NT2/D1 (cell line): Measurements from ENCODE around the gene RNGTT.
"Not testable (repeated sequence)": the region's sequence is repeated elsewhere in the genome, so short reads cannot be mapped to it uniquely, and the experiment has no call there.

Source experiments
- DNase-seq: peaks from one replicate; pipeline ENCODE4 v3.0.0-alpha.2; 2011; ENCODE audit warnings: low read depth, low spot score
- H3K27me3 ChIP-seq: 2 replicates; pipeline ENCODE4 v1.6.0; 2011; ENCODE audit warnings: mild to moderate bottlenecking; ENCODE audit not compliant: insufficient read length, insufficient read depth
- H3K36me3 ChIP-seq: 2 replicates; pipeline ENCODE4 v1.6.1; 2011; ENCODE audit warnings: mild to moderate bottlenecking, low read length, mixed read lengths; ENCODE audit not compliant: insufficient read depth, insufficient read length
- H3K4me1 ChIP-seq: 2 replicates; pipeline ENCODE4 v1.5.1; 2011; ENCODE audit not compliant: insufficient read depth, insufficient read length
- H3K4me3 ChIP-seq: 2 replicates; pipeline ENCODE4 v1.5.1; 2011; ENCODE audit warnings: low read depth; ENCODE audit not compliant: insufficient read length
- H3K9ac ChIP-seq: 2 replicates; pipeline ENCODE4 v1.6.0; 2011; ENCODE audit warnings: low read depth; ENCODE audit not compliant: insufficient read length
- H3K9me3 ChIP-seq: 2 replicates; pipeline ENCODE4 v1.5.1; 2011; ENCODE audit warnings: mild to moderate bottlenecking, low read length; ENCODE audit not compliant: insufficient read depth
- SUZ12 ChIP-seq: IDR thresholded peaks from 2 replicates; pipeline ENCODE4 v1.6.1; 2011; ENCODE audit not compliant: insufficient read length, insufficient read depth; ENCODE audit errors: extremely low read depth
- YY1 ChIP-seq: IDR thresholded peaks from 2 replicates; pipeline ENCODE4 v1.6.1; 2011; ENCODE audit not compliant: insufficient read length, insufficient read depth
- ZNF274 ChIP-seq: IDR thresholded peaks from 2 replicates; pipeline ENCODE4 v1.6.1; 2011; ENCODE audit warnings: mild to moderate bottlenecking, low read depth, low read length

The RNGTT gene

DNA sequence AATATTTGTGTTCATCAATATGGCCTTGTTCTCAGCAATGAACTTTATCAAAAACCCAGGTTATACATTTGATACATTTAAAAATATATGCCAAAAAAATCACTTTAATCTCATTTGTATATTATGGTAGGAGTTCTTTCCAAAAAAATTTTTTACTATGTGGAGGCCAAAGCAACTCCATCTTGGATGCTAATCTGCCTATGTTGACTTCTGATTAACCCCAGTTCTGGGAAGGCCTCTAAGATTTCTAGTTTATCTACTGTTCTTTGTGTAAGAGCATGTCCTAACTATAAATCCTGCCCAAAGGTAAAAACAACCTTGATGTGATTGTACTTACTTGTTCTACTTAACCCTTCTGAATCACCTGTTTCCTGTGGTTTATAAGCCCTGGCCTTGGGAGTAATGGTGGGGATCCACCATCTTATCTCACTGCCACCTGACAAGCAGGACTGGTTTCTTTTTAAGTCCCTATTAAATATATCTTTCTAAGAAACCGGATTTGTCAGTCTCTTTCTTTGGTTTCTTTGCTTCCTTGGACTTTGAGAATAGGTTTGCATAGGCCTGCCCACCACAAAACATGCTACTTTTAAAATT lies 46.7 kb downstream of the RNGTT start:
- Histone ChIP-seq H3K36me3 (no peaks in the 10 kb centered on the region), H3K4me3 (no peak overlapping the region), H3K27me3 (no peaks in the 10 kb centered on the region), H3K9ac (no peak overlapping the region), H3K9me3 (no peaks in the 10 kb centered on the region), H3K4me1 (no peaks in the 10 kb centered on the region)
- TF ChIP-seq YY1, result no peak
- TF ChIP-seq ZNF274, result no peak
- TF ChIP-seq SUZ12, result no peak
- DNase-seq, result no peak

DNA sequence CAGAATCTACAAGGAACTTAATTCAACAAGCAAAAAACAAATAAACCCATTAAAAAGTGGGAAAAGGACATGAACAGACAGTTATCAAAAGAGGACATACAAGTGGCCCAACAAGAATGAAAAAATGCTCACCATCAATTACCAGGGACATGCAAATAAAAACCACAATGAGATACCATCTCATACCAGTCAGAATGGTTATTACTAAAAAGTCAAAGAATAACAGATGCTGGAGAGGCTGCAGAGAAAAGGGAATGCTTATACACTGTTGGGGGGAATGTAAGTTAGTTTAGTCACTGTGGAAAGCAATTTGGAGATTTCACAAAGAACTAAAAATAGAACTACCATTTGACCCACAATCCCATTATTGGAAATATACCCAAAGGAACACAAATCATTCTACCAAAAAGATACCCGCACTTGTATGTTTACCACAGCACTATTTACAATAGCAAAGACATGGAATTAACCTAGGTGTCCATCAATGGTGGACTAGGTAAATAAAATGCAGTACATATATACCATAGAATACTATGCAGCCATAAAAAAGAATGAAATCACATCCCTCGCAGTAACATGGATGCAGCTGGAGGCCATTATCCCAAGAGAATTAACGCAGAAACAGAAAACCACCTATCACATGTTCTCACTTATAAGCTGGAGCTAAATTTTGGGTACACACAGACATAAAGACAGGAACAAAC lies 48.4 kb downstream of the RNGTT start:
- no peak overlapping the region for H3K4me3 ChIP-seq
- no peaks in the 10 kb centered on the region for H3K36me3 ChIP-seq
- H3K9me3 ChIP-seq, result no peaks in the 10 kb centered on the region
- TF ChIP-seq ZNF274, result no peak
- no peak for TF ChIP-seq YY1
- no peak for TF ChIP-seq SUZ12
- no peaks in the 10 kb centered on the region for H3K27me3 ChIP-seq
- no peak for DNase-seq
- H3K9ac ChIP-seq, result no peak overlapping the region
- no peaks in the 10 kb centered on the region for H3K4me1 ChIP-seq

DNA sequence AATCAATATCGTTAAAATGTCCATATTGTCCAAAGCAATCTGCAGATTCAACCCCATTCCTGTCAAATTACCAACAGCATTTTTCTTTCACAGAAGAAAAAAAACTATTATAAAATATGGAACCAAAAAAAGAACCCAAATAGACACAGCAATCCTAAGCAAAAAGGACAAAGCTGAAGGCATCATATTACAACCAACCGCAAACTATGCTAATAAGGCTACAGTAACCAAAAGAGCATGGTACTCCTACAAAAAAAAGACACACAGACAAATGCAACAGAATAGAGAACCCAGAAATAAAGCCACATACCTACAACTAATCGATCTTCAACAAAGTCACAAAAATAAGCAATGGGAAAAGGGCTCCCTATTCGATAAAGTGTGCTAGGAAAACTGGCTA lies 49.2 kb downstream of the RNGTT start:
- no peak overlapping the region for H3K9ac ChIP-seq
- H3K4me1 ChIP-seq, result no peaks in the 10 kb centered on the region
- no peaks in the 10 kb centered on the region for H3K9me3 ChIP-seq
- no peaks in the 10 kb centered on the region for H3K27me3 ChIP-seq
- no peak for TF ChIP-seq SUZ12
- no peak for TF ChIP-seq ZNF274
- TF ChIP-seq YY1, result no peak
- DNase-seq, result no peak
- H3K36me3 ChIP-seq, result no peaks in the 10 kb centered on the region
- no peak overlapping the region for H3K4me3 ChIP-seq

DNA sequence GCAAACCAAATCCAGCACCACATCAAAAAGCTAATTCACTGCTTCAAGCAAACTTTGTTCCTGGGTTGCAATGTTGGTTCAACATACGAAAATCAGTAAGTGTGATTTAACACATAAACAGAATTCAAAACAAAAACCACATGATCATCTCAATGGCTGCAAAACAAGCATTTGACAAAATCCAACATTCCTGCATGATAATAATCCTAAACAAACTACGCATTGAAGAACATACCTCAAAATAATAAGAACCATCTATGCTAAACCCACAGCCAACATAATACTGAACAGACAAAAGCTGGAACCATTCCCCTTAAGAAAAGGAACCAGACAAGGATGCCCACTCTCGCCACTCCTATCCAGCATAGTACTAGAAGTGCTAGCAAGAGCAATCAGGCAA lies 49.9 kb downstream of the RNGTT start:
- no peaks in the 10 kb centered on the region for H3K9me3 ChIP-seq
- H3K4me3 ChIP-seq, result no peak overlapping the region
- no peak for TF ChIP-seq YY1
- no peak for TF ChIP-seq ZNF274
- TF ChIP-seq SUZ12, result no peak
- no peaks in the 10 kb centered on the region for H3K36me3 ChIP-seq
- DNase-seq, result no peak
- no peaks in the 10 kb centered on the region for H3K27me3 ChIP-seq
- no peaks in the 10 kb centered on the region for H3K4me1 ChIP-seq
- no peak overlapping the region for H3K9ac ChIP-seq

- H3K9me3 ChIP-seq, result no peaks in the 10 kb centered on the region
- no peak for DNase-seq
- no peaks in the 10 kb centered on the region for H3K4me1 ChIP-seq
- TF ChIP-seq SUZ12 (no peak), ZNF274 (no peak), YY1 (no peak)
- H3K9ac ChIP-seq, result no peak overlapping the region
- H3K36me3 ChIP-seq, result no peaks in the 10 kb centered on the region
- H3K27me3 ChIP-seq, result no peaks in the 10 kb centered on the region
- no peak overlapping the region for H3K4me3 ChIP-seq
Measured at GRCh38 chr6:88910922-88911778, 52.3 kb downstream of the RNGTT start.

GRCh38 chr6:88908598-88909548 lies 54.5 kb downstream of the RNGTT start:
- TF ChIP-seq SUZ12 (no peak), YY1 (no peak), ZNF274 (no peak)
- H3K9me3 ChIP-seq, result no peaks in the 10 kb centered on the region
- no peak overlapping the region for H3K4me3 ChIP-seq
- no peak for DNase-seq
- H3K4me1 ChIP-seq, result no peaks in the 10 kb centered on the region
- no peak overlapping the region for H3K9ac ChIP-seq
- no peaks in the 10 kb centered on the region for H3K27me3 ChIP-seq
- peaks cover 12% of the 10 kb centered on the region for H3K36me3 ChIP-seq

DNA sequence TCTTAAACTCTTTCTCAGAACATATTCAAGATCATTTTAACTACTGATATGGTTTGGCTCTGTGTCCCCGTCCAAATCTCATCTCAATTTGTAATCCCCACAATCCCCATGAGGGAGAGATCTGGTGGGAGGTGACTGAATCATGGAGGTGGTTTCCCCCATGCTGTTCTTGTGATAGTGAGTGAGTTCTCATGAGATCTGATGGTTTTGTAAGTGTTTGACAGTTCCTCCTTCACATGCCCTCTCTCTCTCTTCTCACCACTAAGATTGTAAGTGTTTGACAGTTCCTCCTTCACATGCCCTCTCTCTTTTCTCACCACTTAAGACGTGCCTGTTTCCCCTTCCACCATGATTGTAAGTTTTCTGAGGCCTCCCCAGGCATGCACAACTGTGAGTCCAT lies 56.3 kb downstream of the RNGTT start:
- H3K9ac ChIP-seq, H3K4me1 ChIP-seq, H3K4me3 ChIP-seq, DNase-seq, H3K27me3 ChIP-seq, H3K9me3 ChIP-seq: not testable (repeated sequence)
- peaks cover 18% of the 10 kb centered on the region for H3K36me3 ChIP-seq
